Endothelial cell of umbilical vein (primary cell): ENCODE measurements around the gene MAP4K3. TPM values are rescaled to one million over a fixed set of nuclear protein-coding genes. Genes with fewer than 3 reads are reported as not detected.

Experiments used
- BruUV-seq: library from RNA; stranded (reverse); fragments of 400-500 nt; replicated peaks from 2 replicates; lab custom pipeline; 2021; lab: Mats Ljungman, UMichigan
- CTCF ChIA-PET: fragments of 300-600, 350-600 bp; sonication (Branson Sonifier 250); formaldehyde crosslinking; loops from one replicate; lab custom pipeline; 2021; ENCODE audit warnings: antibody characterized with exemption, inconsistent platforms; lab: Charles Lee
- POLR2A ChIA-PET: fragments of 300-600, 350-600 bp; sonication (Branson Sonifier 250); formaldehyde crosslinking; loops from one replicate; lab custom pipeline; 2021; ENCODE audit warnings: antibody characterized with exemption, inconsistent platforms; lab: Charles Lee
- DNase-seq: peaks from one replicate; pipeline ENCODE4 v3.0.0-alpha.2; 2011; ENCODE audit warnings: low read depth, low spot score
- FAIRE-seq: peaks from 2 replicates; lab custom pipeline; 2011; peaks lifted over from hg19 to GRCh38; lab: Jason Lieb, UNC
- H2AFZ ChIP-seq: 2 replicates; pipeline ENCODE4 v1.6.0; 2012; ENCODE audit warnings: low read depth, low read length, control low read depth, inconsistent platforms
- H3K27ac ChIP-seq: 2 replicates; pipeline ENCODE4 v1.5.1; 2011; ENCODE audit warnings: low read depth, mild to moderate bottlenecking, control low read depth, low read length, moderate library complexity; ENCODE audit not compliant: insufficient read depth
- H3K27me3 ChIP-seq, 2 experiments: 2 replicates each; pipeline versions ENCODE4 v1.6.0 to v1.6.1; 2011; ENCODE audit warnings: low read length in 2 of 2, mixed read lengths in 1 of 2; ENCODE audit not compliant: control insufficient read depth in 2 of 2, insufficient read depth in 2 of 2
- H3K36me3 ChIP-seq, 2 experiments: 2 replicates in 1 of 2; 3 replicates in 1 of 2; pipeline ENCODE4 v1.5.1; 2011; ENCODE audit warnings: low read length in 2 of 2, mild to moderate bottlenecking in 1 of 2, moderate library complexity in 1 of 2; ENCODE audit not compliant: control insufficient read depth in 2 of 2, insufficient read depth in 2 of 2; ENCODE audit errors: extremely low read depth in 1 of 2
- H3K4me1 ChIP-seq: 3 replicates; pipeline ENCODE4 v1.5.1; 2011; ENCODE audit warnings: mild to moderate bottlenecking, low read length; ENCODE audit not compliant: control insufficient read depth, insufficient read depth; ENCODE audit errors: extremely low read depth
- H3K4me2 ChIP-seq: 2 replicates; pipeline ENCODE4 v1.6.1; 2011; ENCODE audit warnings: low read length, control low read depth, mixed read lengths; ENCODE audit not compliant: insufficient read depth
- H3K4me3 ChIP-seq, 3 experiments: fragments of 200-600 bp in 1 of 3; sonication (generic), shearing (Covaris generic) in 1 of 3; replicated peaks in 1 of 3; 2 replicates each; pipeline ENCODE4 v1.5.1; 2011 to 2016; ENCODE audit warnings: control low read depth in 3 of 3, low read length in 3 of 3, mild to moderate bottlenecking in 2 of 3, inconsistent platforms in 1 of 3, low read depth in 1 of 3, moderate library complexity in 1 of 3; ENCODE audit not compliant: insufficient read depth in 1 of 3
- H3K79me2 ChIP-seq: 2 replicates; pipeline ENCODE4 v1.6.0; 2012; ENCODE audit warnings: low read length, inconsistent platforms; ENCODE audit not compliant: control insufficient read depth, insufficient read depth
- H3K9ac ChIP-seq: replicated peaks from 2 replicates; pipeline ENCODE3; 2011; ENCODE audit warnings: low read length, control low read depth; ENCODE audit not compliant: insufficient read depth; ENCODE audit errors: extremely low read depth
- H3K9me1 ChIP-seq: replicated peaks from 3 replicates; pipeline ENCODE4 v1.6.0; 2011; ENCODE audit warnings: mild to moderate bottlenecking, low read length; ENCODE audit not compliant: control insufficient read depth, insufficient read depth; ENCODE audit errors: extremely low read depth
- H3K9me3 ChIP-seq: replicated peaks from 2 replicates; pipeline ENCODE4 v1.5.1; 2012; ENCODE audit warnings: low read length, inconsistent platforms; ENCODE audit not compliant: control insufficient read depth, insufficient read depth
- H4K20me1 ChIP-seq: replicated peaks from 2 replicates; pipeline ENCODE3; 2011; ENCODE audit warnings: mild to moderate bottlenecking, low read length; ENCODE audit not compliant: control insufficient read depth, insufficient read depth; ENCODE audit errors: extremely low read depth
- CTCF ChIP-seq, 2 donors: IDR thresholded peaks; 1 replicate in 1 of 2; 2 replicates in 1 of 2; pipeline ENCODE4 v1.5.1; 2011; ENCODE audit warnings: low read length in 2 of 2, mild to moderate bottlenecking in 2 of 2, moderate library complexity in 2 of 2, control low read depth in 1 of 2, inconsistent platforms in 1 of 2, low read depth in 1 of 2; ENCODE audit not compliant: insufficient read depth in 1 of 2; ENCODE audit errors: extremely low read depth in 1 of 2
- EZH2 ChIP-seq: IDR thresholded peaks from 2 replicates; pipeline ENCODE4 v1.6.1; 2012; ENCODE audit warnings: borderline replicate concordance, low read depth, mild to moderate bottlenecking, moderate library complexity, low read length, inconsistent platforms; ENCODE audit not compliant: severe bottlenecking
- FOS ChIP-seq: IDR thresholded peaks from 2 replicates; pipeline ENCODE4 v1.6.1; 2011; ENCODE audit warnings: mild to moderate bottlenecking, low read length, moderate library complexity, borderline replicate concordance; ENCODE audit not compliant: insufficient read depth
- GATA2 ChIP-seq: IDR thresholded peaks from 2 replicates; pipeline ENCODE4 v1.7.0; 2011; ENCODE audit warnings: low read depth, mild to moderate bottlenecking, moderate library complexity, mixed read lengths, low read length; ENCODE audit not compliant: insufficient read length, insufficient read depth
- JUN ChIP-seq: IDR thresholded peaks from 2 replicates; pipeline ENCODE4 v1.6.1; 2011; ENCODE audit warnings: borderline replicate concordance, low read depth; ENCODE audit not compliant: insufficient read length, insufficient read depth
- MYC ChIP-seq: IDR thresholded peaks from one replicate; pipeline ENCODE4 v1.6.1; 2011; ENCODE audit warnings: mild to moderate bottlenecking, low read depth, low read length
- POLR2A ChIP-seq: IDR thresholded peaks from 2 replicates; pipeline ENCODE4 v1.6.1; 2012; ENCODE audit warnings: low read depth, mild to moderate bottlenecking, control low read depth, low read length
- POLR2AphosphoS5 ChIP-seq: IDR thresholded peaks from 2 replicates; pipeline ENCODE4 v1.6.1; 2012; ENCODE audit warnings: low read depth, mild to moderate bottlenecking, control low read depth, low read length, moderate library complexity; ENCODE audit not compliant: insufficient read depth
- dilution Hi-C: fragments of 300-500 bp; cut with MboI; formaldehyde crosslinking; loops from one replicate; pipeline ENCODE4 v1.15.0; 2019; ENCODE audit warnings: low sequenced_read_pairs; ENCODE audit not compliant: extremely low pct_ligation_motif_present
- intact Hi-C: fragments of 100-400 bp; cut with micrococcal nuclease; formaldehyde crosslinking; loops from one replicate; pipeline ENCODE4 v1.10.0; 2022
- polyA plus RNA-seq, 4 experiments: library from polyadenylated mRNA; depleted of rRNA in 3 of 4; stranded (reverse) in 3 of 4; unstranded in 1 of 4; fragments of >200 nt; gene quantifications; 2 replicates each; pipeline versions ENCODE4 v1.2.1 to v1.2.3, GENCODE V29; 2011 to 2012; ENCODE audit warnings: missing spikeins in 1 of 4
- total RNA-seq: library from RNA; stranded (reverse); gene quantifications from 2 replicates; pipeline ENCODE4 v1.2.3, GENCODE V29; 2021
- TF ChIP-seq, protein P1 (sequence below): IDR thresholded peaks from 2 replicates; pipeline ENCODE4 v1.6.1; 2011; ENCODE audit not compliant: insufficient read depth, insufficient read length

MAP4K3 gene
- total and polyA plus RNA-seq, 2 donors (not counting 3 experiments of a cell fraction or from before 2014, with no cell fraction given) = 8.0 to 45.9 TPM

DNA sequence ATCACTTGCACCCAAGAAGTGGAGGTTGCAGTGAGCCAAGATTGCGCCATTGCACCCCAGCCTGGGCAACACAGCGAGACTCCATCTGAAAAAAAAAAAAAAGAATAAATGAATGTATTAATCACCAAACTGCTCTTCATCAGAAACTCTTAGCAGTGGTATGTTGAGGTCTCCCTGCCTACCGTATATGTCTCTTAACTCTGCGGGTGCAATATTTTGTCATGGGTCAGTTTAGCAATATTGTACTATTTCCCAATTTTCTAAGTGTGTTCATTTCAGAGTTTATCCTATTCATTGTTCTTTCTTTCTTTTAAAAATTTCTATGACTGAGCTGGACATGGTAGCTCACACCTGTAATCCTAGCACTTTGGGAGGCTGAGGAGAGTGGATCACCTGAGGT, 37.9 kb upstream of the MAP4K3 start:
- no peaks in the 10 kb centered on the region for H3K27me3 ChIP-seq
- ChIA-PET POLR2A (no interaction called here), CTCF (interaction anchor here (0.8 kb wide), 1 partner anchor 221 kb away, joined by 3 read pairs; no protein-coding TSS in a partner anchor)
- no peaks in the 10 kb centered on the region for H3K36me3 ChIP-seq
- no peak overlapping the region for H3K4me2 ChIP-seq
- BruUV-seq = no TSS peak
- H2AFZ ChIP-seq = no peak overlapping the region
- H3K9me1 ChIP-seq = no peaks in the 10 kb centered on the region
- no peak overlapping the region for H3K27ac ChIP-seq
- DNase-seq (no peak), FAIRE-seq (no peak)
- intact Hi-C loops = no loop called here
- no peaks in the 10 kb centered on the region for H4K20me1 ChIP-seq
- H3K9ac ChIP-seq = no peak overlapping the region
- H3K79me2 ChIP-seq = no peaks in the 10 kb centered on the region
- no peak for TF ChIP-seq CTCF (IDR thresholded peaks at IDR 0.05; ENCODE audit: extremely low read depth in 1 of 2, insufficient read depth in 1 of 2, low read depth in 1 of 2, low read length in 2 of 2)
- no peak for TF ChIP-seq EZH2
- TF ChIP-seq FOS = no peak
- no peak for TF ChIP-seq GATA2
- no peak for TF ChIP-seq POLR2AphosphoS5
- no peak for TF ChIP-seq JUN
- TF ChIP-seq, protein P1, sequence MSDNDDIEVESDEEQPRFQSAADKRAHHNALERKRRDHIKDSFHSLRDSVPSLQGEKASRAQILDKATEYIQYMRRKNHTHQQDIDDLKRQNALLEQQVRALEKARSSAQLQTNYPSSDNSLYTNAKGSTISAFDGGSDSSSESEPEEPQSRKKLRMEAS = no peak
- TF ChIP-seq POLR2A = no peak
- TF ChIP-seq MYC = no peak
- dilution Hi-C loops = no loop called here
- no peak overlapping the region for H3K4me3 ChIP-seq
- no peaks in the 10 kb centered on the region for H3K9me3 ChIP-seq
- peaks cover 3% of the 10 kb centered on the region for H3K4me1 ChIP-seq
